Measurements from ENCODE around the gene CAMTA1.

The CAMTA1 gene

GRCh38 chr1:7702365-7702764 lies 917.1 kb downstream of the CAMTA1 start:
- no peak for TF ChIP-seq CTCF (conservative IDR thresholded peaks at IDR 0.05; ENCODE audit: control insufficient read depth, insufficient read depth, low read depth, low read length)
- DNase-seq (ENCODE audit: low read depth), result no peak
- H3K4me3 ChIP-seq (ENCODE audit: control insufficient read depth, low read depth, low read length), result no peak overlapping the region

GRCh38 chr1:7703321-7704213 lies 918.3 kb downstream of the CAMTA1 start:
- DNase-seq (ENCODE audit: low read depth), result no peak
- TF ChIP-seq CTCF (conservative IDR thresholded peaks at IDR 0.05; ENCODE audit: control insufficient read depth, insufficient read depth, low read depth, low read length), result no peak
- no peak overlapping the region for H3K4me3 ChIP-seq (ENCODE audit: control insufficient read depth, low read depth, low read length)

- peak; percentile 64 for DNase-seq (ENCODE audit: low read depth)
- TF ChIP-seq CTCF (conservative IDR thresholded peaks at IDR 0.05; ENCODE audit: control insufficient read depth, insufficient read depth, low read depth, low read length), result no peak
- no peak overlapping the region for H3K4me3 ChIP-seq (ENCODE audit: control insufficient read depth, low read depth, low read length)
Observed at GRCh38 chr1:7704214-7705047, 919.2 kb downstream of the CAMTA1 start.

GRCh38 chr1:7705048-7705907 lies 920.0 kb downstream of the CAMTA1 start:
- TF ChIP-seq CTCF (conservative IDR thresholded peaks at IDR 0.05; ENCODE audit: control insufficient read depth, insufficient read depth, low read depth, low read length), result no peak
- DNase-seq (ENCODE audit: low read depth), result no peak
- H3K4me3 ChIP-seq (ENCODE audit: control insufficient read depth, low read depth, low read length), result no peak overlapping the region

- no peak overlapping the region for H3K4me3 ChIP-seq (ENCODE audit: control insufficient read depth, low read depth, low read length)
Observed at GRCh38 chr1:7705908-7706216, 920.6 kb downstream of the CAMTA1 start.

More at GRCh38 chr1:7705908-7706216, 920.6 kb downstream of the CAMTA1 start:
- DNase-seq (ENCODE audit: low read depth), result no peak
- no peak for TF ChIP-seq CTCF (conservative IDR thresholded peaks at IDR 0.05; ENCODE audit: control insufficient read depth, insufficient read depth, low read depth, low read length)

Measured in fibroblast of mammary gland (primary cell).